ENCODE data around the gene SREBF2. TPM values are rescaled to one million over a fixed set of nuclear protein-coding genes. Genes with fewer than 3 reads are reported as not detected.
A peak's percentile ranks its signal among the peaks of the same experiment; 100 is the strongest.

Gene SREBF2
- total RNA-seq, 2 experiments from 2014 or later = 92.4 to 95.7 TPM

GRCh38 chr22:41812805-41813545 lies 19.9 kb upstream of the SREBF2 start:
- POLR2A ChIA-PET = no interaction called here
- peaks cover 15% of the 10 kb centered on the region for H3K36me3 Mint-ChIP-seq (ENCODE audit: low read depth)

DNA sequence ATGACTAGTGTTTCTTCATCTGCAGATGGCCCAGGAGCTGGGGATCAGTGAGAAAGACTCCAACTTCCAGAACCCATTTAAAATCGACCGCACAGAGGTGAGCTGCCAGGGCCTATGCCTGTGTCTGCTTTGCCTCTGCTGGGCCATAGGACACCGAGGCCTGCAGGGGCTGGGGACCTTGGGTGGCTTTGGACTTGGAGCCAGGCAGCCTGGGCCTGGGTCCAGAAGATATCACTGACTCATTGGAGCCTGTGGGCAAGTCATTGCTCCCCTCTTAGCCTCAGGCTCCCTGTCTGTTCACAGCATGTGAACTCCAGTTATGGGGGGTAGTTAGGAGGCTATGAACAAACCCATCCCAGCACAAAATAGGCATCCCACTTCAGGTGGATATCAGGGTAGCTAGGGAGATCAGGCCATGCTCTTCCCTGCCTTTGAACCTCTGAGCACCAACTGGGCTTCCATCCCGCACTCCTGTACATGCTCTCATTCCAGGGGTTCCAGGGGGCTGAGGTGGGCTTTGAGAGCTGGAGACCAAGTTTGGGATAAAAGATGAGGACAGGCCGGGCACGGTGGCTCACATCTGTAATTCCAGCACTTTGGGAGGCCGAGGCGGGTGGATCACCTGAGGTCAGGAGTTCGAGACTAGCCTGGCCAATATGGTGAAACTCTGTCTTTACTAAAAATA lies 19.0 kb upstream of the SREBF2 start:
- peaks cover 3% of the 10 kb centered on the region for H3K4me1 Mint-ChIP-seq
- no peak overlapping the region for H3K27ac Mint-ChIP-seq
- DNase-seq = no peak
- CTCF ChIA-PET = interaction anchor here (1.0 to 1.4 kb wide), 2 partner anchors 9 to 67 kb away, joined by 3 to 5 read pairs; no protein-coding TSS in a partner anchor
- peaks cover 15% of the 10 kb centered on the region for H3K36me3 Mint-ChIP-seq (ENCODE audit: low read depth)
- H3K27me3 Mint-ChIP-seq = no peaks in the 10 kb centered on the region
- POLR2A ChIA-PET = no interaction called here
- no peaks in the 10 kb centered on the region for H3K9me3 Mint-ChIP-seq
- H3K4me3 Mint-ChIP-seq = no peak overlapping the region

More at GRCh38 chr22:41812805-41813545, 19.9 kb upstream of the SREBF2 start:
- no peak for DNase-seq
- Mint-ChIP-seq H3K9me3 (no peaks in the 10 kb centered on the region), H3K4me3 (no peak overlapping the region), H3K27ac (no peak overlapping the region), H3K27me3 (no peaks in the 10 kb centered on the region), H3K4me1 (peaks cover 3% of the 10 kb centered on the region)
- CTCF ChIA-PET = interaction anchor here (1.0 kb wide), 1 partner anchor 10 kb away, joined by 3 read pairs; no protein-coding TSS in a partner anchor

GRCh38 chr22:41815716-41816115 lies 17.2 kb upstream of the SREBF2 start:
- Mint-ChIP-seq H3K27ac (no peak overlapping the region), H3K36me3 (ENCODE audit: low read depth) (peaks cover 15% of the 10 kb centered on the region), H3K27me3 (no peaks in the 10 kb centered on the region), H3K4me1 (peaks cover 3% of the 10 kb centered on the region), H3K9me3 (no peaks in the 10 kb centered on the region), H3K4me3 (no peak overlapping the region)
- DNase-seq = no peak
- ChIA-PET POLR2A (no interaction called here), CTCF (no interaction called here)

GRCh38 chr22:41816241-41816640 lies 16.7 kb upstream of the SREBF2 start:
- POLR2A ChIA-PET = no interaction called here
- Mint-ChIP-seq H3K27me3 (no peaks in the 10 kb centered on the region), H3K4me3 (no peak overlapping the region), H3K27ac (no peak overlapping the region), H3K4me1 (peaks cover 3% of the 10 kb centered on the region), H3K9me3 (no peaks in the 10 kb centered on the region), H3K36me3 (ENCODE audit: low read depth) (peaks cover 15% of the 10 kb centered on the region)
- CTCF ChIA-PET = no interaction called here
- DNase-seq = no peak

GRCh38 chr22:41816871-41817270 lies 16.0 kb upstream of the SREBF2 start:
- ChIA-PET CTCF (no interaction called here), POLR2A (no interaction called here)
- peaks cover 15% of the 10 kb centered on the region for H3K36me3 Mint-ChIP-seq (ENCODE audit: low read depth)
- no peak overlapping the region for H3K27ac Mint-ChIP-seq
- no peaks in the 10 kb centered on the region for H3K27me3 Mint-ChIP-seq
- no peak for DNase-seq
- H3K4me3 Mint-ChIP-seq = no peak overlapping the region
- no peaks in the 10 kb centered on the region for H3K9me3 Mint-ChIP-seq
- peaks cover 8% of the 10 kb centered on the region for H3K4me1 Mint-ChIP-seq

GRCh38 chr22:41818011-41818410 lies 14.9 kb upstream of the SREBF2 start:
- no peaks in the 10 kb centered on the region for H3K9me3 Mint-ChIP-seq

DNA sequence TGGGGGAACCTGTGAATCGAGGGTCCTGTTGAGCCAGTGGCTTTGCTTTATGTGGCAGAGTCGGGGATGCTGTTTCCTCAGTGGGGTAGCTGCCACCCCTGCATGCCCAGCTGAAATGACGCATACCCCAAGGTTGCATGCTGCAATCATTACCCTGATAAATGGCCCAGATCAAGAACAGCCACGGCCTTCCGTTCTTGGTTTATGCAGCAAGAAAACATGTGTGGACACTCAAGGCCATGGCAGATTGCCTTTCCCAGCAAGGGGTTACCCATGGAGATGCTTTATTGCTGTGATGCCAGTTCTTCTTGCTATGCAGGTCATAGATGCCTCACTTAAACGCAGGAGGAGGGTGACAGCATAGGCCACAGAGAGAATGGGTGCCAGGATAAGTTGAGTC lies 14.3 kb upstream of the SREBF2 start:
- CTCF ChIA-PET = interaction anchor here (0.6 to 1.8 kb wide), 2 partner anchors 11 to 13 kb away, joined by 3 to 7 read pairs; no protein-coding TSS in a partner anchor

More at GRCh38 chr22:41818011-41818410, 14.9 kb upstream of the SREBF2 start:
- H3K4me3 Mint-ChIP-seq = no peak overlapping the region
- DNase-seq = no peak
- H3K36me3 Mint-ChIP-seq (ENCODE audit: low read depth) = peaks cover 15% of the 10 kb centered on the region
- ChIA-PET POLR2A (no interaction called here), CTCF (interaction anchor here (1.8 kb wide), 1 partner anchor 11 kb away, joined by 7 read pairs; no protein-coding TSS in a partner anchor)
- peaks cover 18% of the 10 kb centered on the region for H3K4me1 Mint-ChIP-seq
- H3K27ac Mint-ChIP-seq = no peak overlapping the region
- no peaks in the 10 kb centered on the region for H3K27me3 Mint-ChIP-seq

DNA sequence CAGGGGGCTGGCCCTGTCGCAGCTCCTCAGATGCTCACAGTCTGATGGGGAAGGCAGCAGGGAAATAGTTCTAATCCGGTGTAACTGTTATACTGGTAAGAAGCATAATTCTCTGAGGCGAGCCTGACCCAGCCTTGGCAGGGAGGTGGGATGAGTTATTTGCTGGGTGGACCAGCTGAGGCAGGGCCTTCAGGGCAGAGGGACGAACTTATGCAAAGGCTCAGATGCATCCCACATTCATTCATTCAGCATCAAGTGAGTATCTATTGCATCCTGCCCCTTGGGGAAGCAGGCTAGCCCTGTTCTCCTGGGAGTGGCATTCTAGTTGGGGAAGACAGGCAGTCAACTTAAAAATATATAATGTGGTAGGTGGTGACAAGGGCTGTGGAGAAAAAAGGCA lies 13.6 kb upstream of the SREBF2 start:
- no peak for DNase-seq
- H3K9me3 Mint-ChIP-seq = no peaks in the 10 kb centered on the region
- peaks cover 16% of the 10 kb centered on the region for H3K36me3 Mint-ChIP-seq (ENCODE audit: low read depth)
- POLR2A ChIA-PET = no interaction called here
- CTCF ChIA-PET = interaction anchor here (1.8 kb wide), 1 partner anchor 10 kb away, joined by 7 read pairs; no protein-coding TSS in a partner anchor
- H3K4me3 Mint-ChIP-seq = no peak overlapping the region
- peaks cover 19% of the 10 kb centered on the region for H3K4me1 Mint-ChIP-seq
- no peaks in the 10 kb centered on the region for H3K27me3 Mint-ChIP-seq
- H3K27ac Mint-ChIP-seq = no peak overlapping the region

More for the DNA sequence above, 14.3 kb upstream of the SREBF2 start:
- Mint-ChIP-seq H3K27ac (no peak overlapping the region), H3K9me3 (no peaks in the 10 kb centered on the region), H3K27me3 (no peaks in the 10 kb centered on the region), H3K4me3 (no peak overlapping the region), H3K4me1 (peaks cover 19% of the 10 kb centered on the region), H3K36me3 (ENCODE audit: low read depth) (peaks cover 15% of the 10 kb centered on the region)
- POLR2A ChIA-PET = no interaction called here
- no peak for DNase-seq

DNA sequence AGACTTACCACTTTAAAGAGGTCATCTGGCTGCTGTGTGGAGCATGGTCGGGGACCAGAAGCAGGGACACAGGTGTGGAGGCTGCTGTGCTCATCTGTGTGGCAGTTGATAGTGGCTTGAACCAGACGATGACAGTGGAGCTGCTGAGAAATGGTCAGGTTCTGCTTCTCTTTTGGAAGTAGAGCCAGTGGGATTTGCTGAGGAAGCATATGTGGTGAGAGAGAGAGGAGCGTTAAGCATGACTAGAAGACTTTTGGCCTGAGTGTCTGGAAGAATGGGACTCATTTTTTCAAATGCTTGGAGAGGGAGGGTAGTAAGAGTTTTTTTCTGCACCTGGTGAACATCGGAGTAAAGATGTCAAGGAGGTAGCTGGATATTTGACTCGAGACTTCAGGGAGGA lies 12.5 kb upstream of the SREBF2 start:
- peaks cover 19% of the 10 kb centered on the region for H3K4me1 Mint-ChIP-seq
- H3K9me3 Mint-ChIP-seq = no peaks in the 10 kb centered on the region
- no peaks in the 10 kb centered on the region for H3K27me3 Mint-ChIP-seq
- no peak overlapping the region for H3K4me3 Mint-ChIP-seq
- ChIA-PET CTCF (interaction anchor here (0.7 to 1.7 kb wide), 4 partner anchors 42 to 120 kb away, joined by 3 to 5 read pairs (median 4); no protein-coding TSS in a partner anchor), POLR2A (no interaction called here)
- peaks cover 13% of the 10 kb centered on the region for H3K36me3 Mint-ChIP-seq (ENCODE audit: low read depth)
- DNase-seq = no peak
- H3K27ac Mint-ChIP-seq = no peak overlapping the region

DNA sequence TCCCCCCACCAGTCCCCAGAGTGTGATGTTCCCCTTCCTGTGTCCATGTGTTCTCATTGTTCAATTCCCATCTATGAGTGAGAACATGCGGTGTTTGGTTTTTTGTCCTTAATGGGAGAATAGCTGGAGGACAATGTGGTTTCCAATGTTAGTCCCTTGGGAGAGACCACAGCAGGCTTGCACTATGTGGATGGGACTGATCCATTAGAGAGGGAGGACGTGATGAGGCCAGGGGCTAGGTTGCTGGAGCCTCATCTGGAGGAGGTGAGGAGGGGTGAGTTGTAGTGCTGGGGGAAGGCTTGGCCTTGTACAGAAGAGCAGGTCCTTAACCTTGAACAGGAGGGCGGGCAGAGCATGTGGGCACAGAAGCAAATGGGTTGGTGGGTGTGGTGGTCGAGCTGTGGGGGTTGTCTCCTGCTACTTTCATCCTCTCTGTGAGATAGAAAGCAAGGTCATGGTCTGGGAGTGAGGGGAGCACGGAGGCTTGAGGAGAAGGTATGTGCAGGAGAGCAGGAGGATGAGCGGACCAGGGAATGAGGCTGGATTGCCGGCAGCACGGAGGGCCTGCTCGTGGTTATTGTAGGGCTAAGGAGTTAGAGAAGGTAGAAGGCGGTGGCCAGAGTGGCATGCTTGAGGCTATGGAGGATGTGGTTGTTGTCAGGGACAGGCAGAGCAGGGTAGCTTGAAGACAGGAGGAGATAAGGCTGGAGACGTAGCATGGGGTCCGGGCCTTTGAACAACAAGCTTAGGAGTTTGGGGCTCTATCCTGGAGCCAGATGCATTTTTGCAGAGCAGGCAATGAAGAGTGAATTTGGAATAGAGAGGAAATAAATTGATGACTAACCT lies 11.2 kb upstream of the SREBF2 start:
- H3K27ac Mint-ChIP-seq = peak overlapping the region; percentile 20
- peaks cover 11% of the 10 kb centered on the region for H3K36me3 Mint-ChIP-seq (ENCODE audit: low read depth)
- H3K4me1 Mint-ChIP-seq = peaks cover 18% of the 10 kb centered on the region
- H3K27me3 Mint-ChIP-seq = no peaks in the 10 kb centered on the region
- H3K9me3 Mint-ChIP-seq = no peaks in the 10 kb centered on the region
- POLR2A ChIA-PET = no interaction called here
- DNase-seq = no peak
- H3K4me3 Mint-ChIP-seq = no peak overlapping the region
- CTCF ChIA-PET = interaction anchor here (0.6 to 1.7 kb wide), 7 partner anchors 10 to 145 kb away, joined by 3 to 6 read pairs (median 3); no protein-coding TSS in a partner anchor

- no peaks in the 10 kb centered on the region for H3K9me3 Mint-ChIP-seq
- H3K36me3 Mint-ChIP-seq (ENCODE audit: low read depth) = peaks cover 13% of the 10 kb centered on the region
- H3K27me3 Mint-ChIP-seq = no peaks in the 10 kb centered on the region
- H3K4me3 Mint-ChIP-seq = no peak overlapping the region
- ChIA-PET POLR2A (no interaction called here), CTCF (interaction anchor here (0.6 to 1.5 kb wide), 11 partner anchors 9 to 935 kb away, joined by 3 to 6 read pairs (median 4); partner anchors contain the start of gene CENPM)
- peak overlapping the region; percentile 20 for H3K27ac Mint-ChIP-seq
- H3K4me1 Mint-ChIP-seq = peaks cover 17% of the 10 kb centered on the region
- peak; percentile 61 for DNase-seq
Observed at GRCh38 chr22:41822317-41823057, 10.4 kb upstream of the SREBF2 start.

GRCh38 chr22:41823797-41824196 lies 9.1 kb upstream of the SREBF2 start:
- ChIA-PET POLR2A (interaction anchor here (0.7 kb wide), 1 partner anchor 1785 kb away, joined by 3 read pairs; no protein-coding TSS in a partner anchor), CTCF (interaction anchor here (0.6 kb wide), 1 partner anchor 41 kb away, joined by 3 read pairs; no protein-coding TSS in a partner anchor)
- no peak overlapping the region for H3K27ac Mint-ChIP-seq
- H3K9me3 Mint-ChIP-seq = no peaks in the 10 kb centered on the region
- H3K4me3 Mint-ChIP-seq = no peak overlapping the region
- peaks cover 13% of the 10 kb centered on the region for H3K36me3 Mint-ChIP-seq (ENCODE audit: low read depth)
- peaks cover 19% of the 10 kb centered on the region for H3K4me1 Mint-ChIP-seq
- no peaks in the 10 kb centered on the region for H3K27me3 Mint-ChIP-seq
- DNase-seq = no peak
